CD14-positive monocyte (primary cell): ENCODE data around the gene MYLK2. TPM values are rescaled to one million over a fixed set of nuclear protein-coding genes. Genes with fewer than 3 reads are reported as not detected.

ENCODE experiments used
- DNase-seq, 3 donors: peaks; one replicate each; pipeline ENCODE4 v3.0.0-alpha.2; 2011 to 2022
- H2AFZ ChIP-seq: 2 replicates; pipeline ENCODE4 v1.6.0; 2012; ENCODE audit warnings: mild to moderate bottlenecking, low read depth, low read length, inconsistent platforms; ENCODE audit not compliant: insufficient read depth, poor library complexity, severe bottlenecking
- H3K27ac ChIP-seq, 2 donors: 1 replicate in 1 of 2; 2 replicates in 1 of 2; pipeline ENCODE4 v1.5.1; 2012 to 2013; ENCODE audit warnings: low read length in 2 of 2, control low read depth in 1 of 2, inconsistent platforms in 1 of 2, low read depth in 1 of 2, mild to moderate bottlenecking in 1 of 2
- H3K27me3 ChIP-seq, 2 donors: one replicate each; pipeline versions ENCODE4 v1.6.0 to v1.6.1; 2011 to 2013; ENCODE audit warnings: low read length in 2 of 2; ENCODE audit not compliant: control insufficient read depth in 2 of 2, insufficient read depth in 2 of 2
- H3K36me3 ChIP-seq, 2 donors: replicated peaks in 1 of 2; 1 replicate in 1 of 2; 2 replicates in 1 of 2; pipeline versions ENCODE4 v1.5.1 to v1.6.1; 2012 to 2013; ENCODE audit warnings: low read length in 2 of 2, control low read depth in 1 of 2, inconsistent platforms in 1 of 2, mild to moderate bottlenecking in 1 of 2; ENCODE audit not compliant: insufficient read depth in 2 of 2, control insufficient read depth in 1 of 2
- H3K4me1 ChIP-seq, 2 donors: 1 replicate in 1 of 2; 2 replicates in 1 of 2; pipeline versions ENCODE4 v1.5.1 to v1.6.1; 2012 to 2013; ENCODE audit warnings: low read length in 2 of 2, control low read depth in 1 of 2, inconsistent platforms in 1 of 2, mild to moderate bottlenecking in 1 of 2, moderate library complexity in 1 of 2; ENCODE audit not compliant: insufficient read depth in 2 of 2, control insufficient read depth in 1 of 2
- H3K4me2 ChIP-seq: replicated peaks from 2 replicates; pipeline ENCODE3; 2012; ENCODE audit warnings: low read length, moderate library complexity, mild to moderate bottlenecking; ENCODE audit not compliant: poor library complexity, severe bottlenecking; ENCODE audit errors: extremely low read depth
- H3K4me3 ChIP-seq, 3 experiments: fragments of 200-600 bp in 1 of 3; sonication (generic) in 1 of 3; replicated peaks in 1 of 3; 1 replicate in 2 of 3; 2 replicates in 1 of 3; pipeline ENCODE4 v1.5.1; 2011 to 2013; ENCODE audit warnings: low read length in 3 of 3, mild to moderate bottlenecking in 3 of 3, control low read depth in 2 of 3, low read depth in 2 of 3, inconsistent platforms in 1 of 3, moderate library complexity in 1 of 3
- H3K79me2 ChIP-seq: 2 replicates; pipeline ENCODE4 v1.6.0; 2012; ENCODE audit warnings: mild to moderate bottlenecking, control low read depth, inconsistent platforms, low read length, moderate library complexity; ENCODE audit not compliant: insufficient read depth
- H3K9ac ChIP-seq: 2 replicates; pipeline ENCODE4 v1.6.0; 2017; ENCODE audit warnings: low read length, mild to moderate bottlenecking; ENCODE audit not compliant: insufficient read depth, poor library complexity, severe bottlenecking
- H3K9me3 ChIP-seq, 2 donors: replicated peaks in 1 of 2; 1 replicate in 1 of 2; 2 replicates in 1 of 2; pipeline versions ENCODE4 v1.5.1 to v1.6.1; 2012 to 2013; ENCODE audit warnings: low read length in 2 of 2, control low read depth in 1 of 2; ENCODE audit not compliant: control insufficient read depth in 1 of 2, insufficient read depth in 1 of 2
- H4K20me1 ChIP-seq: 2 replicates; pipeline ENCODE4 v1.6.0; 2012; ENCODE audit warnings: mild to moderate bottlenecking, low read length, control low read depth, moderate library complexity; ENCODE audit not compliant: insufficient read depth
- H3K27ac Mint-ChIP-seq, 7 donors: one replicate each; pipeline ENCODE4 v1.8.0; 2020; ENCODE audit warnings: mild to moderate bottlenecking in 7 of 7, mixed read lengths in 7 of 7, moderate library complexity in 6 of 7, inconsistent platforms in 2 of 7
- H3K27me3 Mint-ChIP-seq, 3 donors: one replicate each; pipeline ENCODE4 v1.8.0; 2021 to 2022; ENCODE audit warnings: low read depth in 3 of 3, mild to moderate bottlenecking in 3 of 3, mixed read lengths in 3 of 3, moderate library complexity in 3 of 3, inconsistent platforms in 1 of 3
- H3K36me3 Mint-ChIP-seq, 2 donors: one replicate each; pipeline ENCODE4 v1.8.0; 2020; ENCODE audit warnings: mixed read lengths in 2 of 2, inconsistent platforms in 1 of 2, mild to moderate bottlenecking in 1 of 2
- H3K4me1 Mint-ChIP-seq: one replicate; pipeline ENCODE4 v1.8.0; 2020; ENCODE audit warnings: mild to moderate bottlenecking, mixed read lengths
- H3K4me3 Mint-ChIP-seq, 2 donors: one replicate each; pipeline ENCODE4 v1.8.0; 2020; ENCODE audit warnings: mild to moderate bottlenecking in 2 of 2, mixed read lengths in 2 of 2, moderate library complexity in 1 of 2
- H3K9me3 Mint-ChIP-seq, 7 donors: one replicate each; pipeline ENCODE4 v1.8.0; 2020 to 2022; ENCODE audit warnings: mixed read lengths in 7 of 7, mild to moderate bottlenecking in 6 of 7, moderate library complexity in 6 of 7, inconsistent platforms in 2 of 7
- WGBS: methylation state at CpG from one replicate; pipeline ENCODE4 v1.1.5; 2013; ENCODE audit warnings: missing lambda C conversion rate; ENCODE audit not compliant: insufficient coverage; 5-methylcytosine and 5-hydroxymethylcytosine counted together
- intact Hi-C, 2 donors: fragments of 100-400 bp; cut with micrococcal nuclease; formaldehyde crosslinking; loops; one replicate each; pipeline versions ENCODE4 v1.15.0 to v1.15.1; 2023
- polyA plus RNA-seq, 3 donors: library from polyadenylated mRNA; depleted of rRNA in 1 of 3; unstranded in 2 of 3; stranded (reverse) in 1 of 3; fragments of 300-500 nt in 2 of 3; fragments of >200 nt in 1 of 3; fragmentation: Illumina TruSeq in 2 of 3; gene quantifications; 1 replicate in 2 of 3; 2 replicates in 1 of 3; pipeline ENCODE4 v1.2.3, GENCODE V29; 2012 to 2021
- TF ChIP-seq, protein P1 (sequence below): fragments of 200-600 bp; IDR thresholded peaks from one replicate; pipeline ENCODE4 v1.8.0; 2022; ENCODE audit warnings: antibody characterized with exemption, mild to moderate bottlenecking

MYLK2 gene
- polyA plus RNA-seq, 3 donors, result not detected

DNA sequence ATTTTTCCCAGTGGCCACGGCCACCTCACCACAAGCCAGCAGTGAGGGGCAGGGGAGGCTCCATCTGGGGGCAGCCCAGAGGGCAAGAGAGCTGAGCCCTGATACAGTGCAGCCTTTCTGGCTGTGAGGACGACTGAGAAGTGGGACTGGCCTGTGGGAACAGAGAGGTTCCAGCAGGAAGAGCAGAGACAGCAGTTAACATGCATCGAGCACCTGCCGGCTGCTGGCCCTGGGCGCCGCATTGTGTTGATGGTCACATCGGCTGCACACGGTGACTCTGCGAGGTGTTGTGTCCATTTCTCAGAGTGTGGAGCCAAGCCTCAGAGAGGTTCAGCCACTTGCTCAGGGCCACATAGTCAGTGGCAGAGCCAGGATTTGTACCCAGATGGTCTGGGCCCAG lies 16.4 kb downstream of the MYLK2 start:
- H3K79me2 ChIP-seq, result no peaks in the 10 kb centered on the region
- intact Hi-C loops, result no loop called here
- no peaks in the 10 kb centered on the region for H3K9me3 ChIP-seq
- Mint-ChIP-seq H3K27ac (peak overlapping the region in 3 of 7 donors; percentile 8 to 35 (median 19)), H3K4me3 (peak overlapping the region in 1 of 2 donors; percentile 30), H3K9me3 (no peaks in the 10 kb centered on the region), H3K36me3 (peaks cover 0 to 2% of the 10 kb centered on the region in 2 donors), H3K27me3 (peaks cover 12 to 45% (median 36%) of the 10 kb centered on the region in 3 donors), H3K4me1 (no peaks in the 10 kb centered on the region)
- H3K27ac ChIP-seq, result peak overlapping the region in 1 of 2 donors; percentile 45
- WGBS, result 58% methylated on average over 8 of the region's 9 CpGs
- no peaks in the 10 kb centered on the region for H4K20me1 ChIP-seq
- H2AFZ ChIP-seq, result no peak overlapping the region
- peak overlapping the region; percentile 63 for H3K4me2 ChIP-seq
- no peaks in the 10 kb centered on the region for H3K36me3 ChIP-seq
- TF ChIP-seq, protein P1, sequence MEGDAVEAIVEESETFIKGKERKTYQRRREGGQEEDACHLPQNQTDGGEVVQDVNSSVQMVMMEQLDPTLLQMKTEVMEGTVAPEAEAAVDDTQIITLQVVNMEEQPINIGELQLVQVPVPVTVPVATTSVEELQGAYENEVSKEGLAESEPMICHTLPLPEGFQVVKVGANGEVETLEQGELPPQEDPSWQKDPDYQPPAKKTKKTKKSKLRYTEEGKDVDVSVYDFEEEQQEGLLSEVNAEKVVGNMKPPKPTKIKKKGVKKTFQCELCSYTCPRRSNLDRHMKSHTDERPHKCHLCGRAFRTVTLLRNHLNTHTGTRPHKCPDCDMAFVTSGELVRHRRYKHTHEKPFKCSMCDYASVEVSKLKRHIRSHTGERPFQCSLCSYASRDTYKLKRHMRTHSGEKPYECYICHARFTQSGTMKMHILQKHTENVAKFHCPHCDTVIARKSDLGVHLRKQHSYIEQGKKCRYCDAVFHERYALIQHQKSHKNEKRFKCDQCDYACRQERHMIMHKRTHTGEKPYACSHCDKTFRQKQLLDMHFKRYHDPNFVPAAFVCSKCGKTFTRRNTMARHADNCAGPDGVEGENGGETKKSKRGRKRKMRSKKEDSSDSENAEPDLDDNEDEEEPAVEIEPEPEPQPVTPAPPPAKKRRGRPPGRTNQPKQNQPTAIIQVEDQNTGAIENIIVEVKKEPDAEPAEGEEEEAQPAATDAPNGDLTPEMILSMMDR, result no peak
- no peak for DNase-seq
- peak overlapping the region; percentile 32 for H3K9ac ChIP-seq
- peaks cover 0 to 42% of the 10 kb centered on the region in 2 donors for H3K27me3 ChIP-seq
- H3K4me1 ChIP-seq, result peaks cover 42 to 50% of the 10 kb centered on the region in 2 donors
- peak overlapping the region in 1 of 3 experiments; percentile 54 for H3K4me3 ChIP-seq

DNA sequence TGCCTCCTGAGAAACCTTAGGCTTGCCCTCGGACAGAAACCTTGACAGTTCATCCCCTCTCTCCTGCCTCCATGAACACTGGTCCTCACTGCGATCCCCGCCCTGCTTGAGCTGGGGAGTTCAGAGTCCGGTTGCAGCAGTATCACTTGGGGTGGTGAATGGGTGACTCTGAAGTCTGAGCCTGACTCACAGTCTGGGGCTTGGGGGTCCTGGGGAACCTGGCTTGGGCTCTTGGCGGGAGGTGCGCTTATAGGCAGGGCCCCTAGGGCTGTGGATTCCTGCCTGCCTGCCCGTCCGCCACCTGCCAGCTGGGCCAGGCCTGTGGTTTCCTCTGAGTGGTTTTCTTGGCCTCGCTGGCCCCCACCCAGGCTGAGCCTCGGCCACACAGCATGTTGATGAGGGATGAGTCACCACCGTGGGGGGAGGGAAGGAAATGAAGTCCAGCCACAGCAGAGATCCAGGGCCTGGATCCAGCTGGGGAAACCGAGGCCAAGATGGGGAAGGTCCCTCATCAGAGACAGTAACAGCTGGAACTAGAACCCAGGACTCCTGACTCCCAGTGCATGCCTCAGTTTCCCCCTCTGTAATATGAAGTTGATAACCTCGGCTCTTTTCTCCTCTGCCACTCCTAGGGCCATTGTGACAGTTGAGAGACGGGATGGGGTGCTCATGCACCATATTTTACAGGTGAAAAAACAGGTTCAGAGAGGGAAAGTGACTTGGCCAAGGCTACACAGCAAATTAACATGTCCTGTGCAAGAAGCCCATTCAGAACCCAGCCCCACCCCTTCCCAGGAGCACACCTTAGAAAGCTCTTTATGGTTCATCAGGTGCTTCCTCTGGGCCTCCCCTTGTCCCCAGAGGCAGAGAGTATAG lies 17.1 kb downstream of the MYLK2 start:
- peaks cover 0 to 47% of the 10 kb centered on the region in 2 donors for H3K27me3 ChIP-seq
- peaks cover 42 to 50% of the 10 kb centered on the region in 2 donors for H3K4me1 ChIP-seq
- Mint-ChIP-seq H3K4me3 (peak overlapping the region in 1 of 2 donors; percentile 76), H3K4me1 (no peaks in the 10 kb centered on the region), H3K27ac (peak overlapping the region in 3 of 7 donors; percentile 35 to 77 (median 53)), H3K36me3 (peaks cover 0 to 2% of the 10 kb centered on the region in 2 donors), H3K9me3 (no peaks in the 10 kb centered on the region), H3K27me3 (peaks cover 13 to 47% (median 38%) of the 10 kb centered on the region in 3 donors)
- TF ChIP-seq, protein P1, result no peak
- no peaks in the 10 kb centered on the region for H3K79me2 ChIP-seq
- H3K4me3 ChIP-seq, result peak overlapping the region in 1 of 3 experiments; percentile 54
- DNase-seq, result peak; percentile 77 to 90 (median 81)
- 0% methylated on average over 9 of the region's 14 CpGs for WGBS
- no peak overlapping the region for H2AFZ ChIP-seq
- H3K36me3 ChIP-seq, result no peaks in the 10 kb centered on the region
- peak overlapping the region; percentile 32 for H3K9ac ChIP-seq
- no peaks in the 10 kb centered on the region for H3K9me3 ChIP-seq
- peak overlapping the region; percentile 63 for H3K4me2 ChIP-seq
- no peaks in the 10 kb centered on the region for H4K20me1 ChIP-seq
- H3K27ac ChIP-seq, result peak overlapping the region in 1 of 2 donors; percentile 45
- intact Hi-C loops, result no loop called here
